GM12892 (cell line): Measurements from ENCODE around the gene LRIT1.
A peak's percentile ranks its signal among the peaks of the same experiment; 100 is the strongest.

Experiments used
- DNase-seq: peaks from one replicate; pipeline ENCODE4 v3.0.0; 2011; ENCODE audit not compliant: insufficient read length
- FAIRE-seq: peaks from 2 replicates; lab custom pipeline; 2011; peaks lifted over from hg19 to GRCh38; lab: Jason Lieb, UNC
- POLR2A ChIP-seq: IDR thresholded peaks from 2 replicates; pipeline ENCODE4 v1.6.1; 2011; ENCODE audit warnings: low read depth, low read length, control low read depth
- POLR2AphosphoS5 ChIP-seq: IDR thresholded peaks from 2 replicates; pipeline ENCODE4 v1.6.1; 2011; ENCODE audit warnings: low read depth, low read length, control low read depth
- TAF1 ChIP-seq: IDR thresholded peaks from 2 replicates; pipeline ENCODE4 v1.6.1; 2011; ENCODE audit warnings: low read depth, mild to moderate bottlenecking, control low read depth, low read length, borderline replicate concordance

The LRIT1 gene

DNA sequence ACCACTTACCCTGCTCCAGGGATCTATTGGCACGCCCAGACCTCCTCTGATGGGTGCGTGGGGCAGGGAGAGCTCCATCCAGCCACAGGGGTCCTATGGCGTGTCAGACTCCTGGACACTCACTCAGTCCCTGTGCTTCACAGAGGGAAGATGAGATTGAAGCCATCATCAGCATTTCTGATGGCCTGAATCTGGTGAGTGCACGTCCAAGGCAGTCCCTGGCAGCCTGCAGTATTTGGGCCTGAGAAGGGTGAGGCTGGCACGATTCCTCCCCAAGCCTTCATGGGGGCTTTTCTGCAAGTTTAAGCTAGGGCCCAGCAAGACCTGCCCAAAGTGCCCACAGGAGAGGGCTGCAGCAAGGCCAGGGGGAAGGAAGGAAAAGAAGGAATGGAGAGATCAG, 43.7 kb downstream of the LRIT1 start:
- TF ChIP-seq POLR2AphosphoS5 (no peak), POLR2A (no peak), TAF1 (no peak)
- DNase-seq: no peak
- FAIRE-seq: no peak

DNA sequence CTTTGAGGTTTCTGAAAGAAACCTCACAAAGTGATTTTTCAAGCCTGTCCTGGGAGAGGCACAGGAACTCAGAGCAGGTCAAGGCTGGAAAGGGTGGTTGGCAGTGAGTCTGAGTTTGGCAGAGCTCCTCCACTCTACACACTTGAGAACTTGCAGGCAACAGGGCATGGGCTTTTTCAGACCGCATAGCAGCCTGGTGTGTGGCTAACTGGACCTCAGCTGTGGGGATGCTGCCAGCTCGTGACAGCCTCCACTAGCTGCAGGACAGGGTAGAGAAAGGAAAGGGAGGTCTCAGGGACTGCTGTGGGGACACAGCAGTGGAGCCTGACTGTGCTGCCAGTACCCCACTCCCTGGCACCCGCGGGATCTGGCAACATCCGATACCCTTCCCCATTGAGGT, 44.4 kb downstream of the LRIT1 start:
- TF ChIP-seq POLR2A (no peak), TAF1 (no peak), POLR2AphosphoS5 (no peak)
- FAIRE-seq (no peak), DNase-seq (no peak)

DNA sequence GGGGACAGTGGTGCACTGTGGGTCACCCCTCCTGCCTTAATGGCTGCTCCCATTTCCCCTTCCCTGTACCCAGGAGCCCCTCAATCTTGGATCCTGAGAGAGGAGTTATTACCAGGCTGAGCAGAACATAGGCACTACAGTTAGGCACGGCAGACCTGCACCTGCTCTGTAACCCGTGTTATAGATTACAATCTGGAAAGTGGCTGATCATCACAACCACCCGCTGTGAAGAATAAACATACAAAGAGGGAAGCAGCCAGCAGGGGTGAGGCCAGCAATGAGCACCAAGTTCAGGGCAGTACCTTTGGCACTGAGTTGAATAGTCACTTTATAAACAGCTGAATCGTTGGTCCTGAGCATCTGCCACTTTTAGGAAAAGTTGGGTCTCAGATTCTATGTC, 45.3 kb downstream of the LRIT1 start:
- no peak for TF ChIP-seq POLR2A
- TF ChIP-seq POLR2AphosphoS5: no peak
- TF ChIP-seq TAF1: no peak
- DNase-seq: no peak

DNA sequence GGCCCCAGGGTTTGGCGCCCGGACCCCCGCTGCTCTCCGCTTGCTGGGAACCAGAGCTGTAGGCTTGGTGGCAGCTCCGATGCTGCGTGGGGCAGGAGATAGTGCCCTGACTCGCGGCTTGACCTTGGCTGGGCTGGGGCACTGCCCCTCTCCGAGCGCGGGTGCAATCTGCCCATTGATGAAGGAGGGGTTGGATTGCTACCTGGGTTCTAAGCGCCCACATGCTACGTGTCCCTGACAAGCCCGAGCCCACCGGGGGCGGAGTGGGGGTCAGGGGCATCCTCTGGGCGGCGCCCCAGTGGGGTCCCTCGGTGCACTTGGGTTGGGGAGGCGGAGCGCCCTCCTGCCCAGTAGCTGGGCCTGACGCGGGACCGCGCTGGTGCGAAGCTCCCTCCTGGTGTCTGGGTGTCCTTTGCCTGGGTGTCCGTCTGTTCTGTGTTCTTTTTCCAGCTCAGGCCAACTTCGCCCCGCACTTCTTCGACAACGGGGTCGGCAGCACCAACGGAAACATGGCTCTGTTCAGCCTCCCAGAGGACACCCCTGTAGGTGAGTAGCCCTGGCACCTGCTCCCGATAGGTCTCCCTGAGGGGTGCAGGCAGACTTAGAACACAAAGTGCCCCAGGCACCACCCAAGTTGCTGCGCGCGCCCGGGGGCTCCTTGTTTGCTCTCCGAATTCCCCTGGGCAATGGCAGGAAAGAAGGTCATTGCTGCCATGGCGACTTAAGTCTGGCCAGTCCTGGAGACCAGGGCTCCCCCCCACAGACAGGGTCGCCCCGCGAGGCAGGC, 46.1 kb downstream of the LRIT1 start:
- TF ChIP-seq POLR2AphosphoS5 (no peak), POLR2A (no peak), TAF1 (no peak)
- DNase-seq (no peak), FAIRE-seq (no peak)

More for the DNA sequence above, 45.3 kb downstream of the LRIT1 start:
- FAIRE-seq: no peak

DNA sequence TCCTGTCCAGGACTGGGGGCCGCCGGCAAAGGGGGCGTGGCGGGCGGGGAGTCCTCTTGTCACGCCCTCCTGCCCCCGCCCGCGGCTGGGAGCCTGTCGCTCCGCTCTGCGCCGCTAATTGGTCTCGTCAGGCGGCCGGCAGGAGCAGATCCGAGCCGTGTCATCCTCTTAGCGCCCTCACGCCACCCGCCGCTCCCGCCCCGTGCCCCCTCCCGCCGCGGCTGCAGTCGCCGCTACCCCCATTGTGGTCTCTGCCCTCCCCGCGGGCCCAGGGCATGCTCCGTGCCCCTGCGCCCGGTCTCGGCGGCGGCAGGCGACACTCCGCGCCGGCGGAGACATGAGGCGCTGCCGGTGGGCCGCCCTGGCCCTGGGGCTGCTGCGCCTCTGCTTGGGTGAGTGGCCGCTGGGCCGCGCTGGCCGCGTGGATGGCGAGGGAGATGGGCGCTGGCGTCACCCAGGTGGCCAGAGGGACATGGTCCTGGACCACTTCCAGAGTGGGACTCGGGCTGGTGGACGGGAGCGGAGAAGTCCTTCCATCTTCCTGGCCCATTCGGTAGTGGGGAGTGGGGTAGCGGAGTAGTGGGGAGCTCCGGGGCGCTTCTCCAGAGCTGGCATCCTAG, 46.8 kb downstream of the LRIT1 start, which contains the start of gene CDHR1:
CDHR1 (plus strand) TSS at position 114 of the 620 bp plus-strand sequence; CDS start at position 338, 224 bp downstream.
- FAIRE-seq: peak; percentile 30
- TF ChIP-seq POLR2A (no peak), TAF1 (no peak), POLR2AphosphoS5 (no peak)
- DNase-seq: peak; percentile 61

DNA sequence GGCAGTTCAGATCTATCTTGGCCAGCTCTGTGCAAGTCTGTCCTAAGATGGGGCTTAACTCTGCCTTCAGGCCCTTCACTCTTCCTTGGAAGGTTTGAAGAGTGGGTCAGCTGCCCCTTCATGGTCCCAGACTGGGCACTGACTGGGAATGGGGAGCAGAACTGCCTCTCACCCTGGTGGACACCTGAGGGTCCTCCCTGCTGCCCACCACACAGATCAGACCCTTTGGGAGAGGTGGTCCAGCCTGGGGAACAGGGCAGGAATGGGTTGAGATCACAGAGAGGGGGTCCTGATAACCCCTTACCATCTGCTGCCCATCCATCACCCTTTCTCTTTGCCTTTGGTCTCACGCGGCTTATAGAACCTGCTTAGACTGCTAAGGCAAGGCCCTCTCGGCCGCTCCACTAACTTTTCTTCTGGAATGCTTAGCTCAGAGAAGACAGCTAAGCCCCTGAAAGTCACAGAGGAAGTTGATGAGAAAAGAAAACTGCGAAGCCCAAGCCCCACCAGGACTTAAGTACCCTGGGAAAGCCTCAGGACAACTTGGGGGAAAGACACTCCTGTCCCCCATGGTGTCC, 47.4 kb downstream of the LRIT1 start:
- TF ChIP-seq POLR2AphosphoS5: no peak
- no peak for TF ChIP-seq TAF1
- TF ChIP-seq POLR2A: no peak
- DNase-seq: no peak
- peak; percentile 48 for FAIRE-seq

DNA sequence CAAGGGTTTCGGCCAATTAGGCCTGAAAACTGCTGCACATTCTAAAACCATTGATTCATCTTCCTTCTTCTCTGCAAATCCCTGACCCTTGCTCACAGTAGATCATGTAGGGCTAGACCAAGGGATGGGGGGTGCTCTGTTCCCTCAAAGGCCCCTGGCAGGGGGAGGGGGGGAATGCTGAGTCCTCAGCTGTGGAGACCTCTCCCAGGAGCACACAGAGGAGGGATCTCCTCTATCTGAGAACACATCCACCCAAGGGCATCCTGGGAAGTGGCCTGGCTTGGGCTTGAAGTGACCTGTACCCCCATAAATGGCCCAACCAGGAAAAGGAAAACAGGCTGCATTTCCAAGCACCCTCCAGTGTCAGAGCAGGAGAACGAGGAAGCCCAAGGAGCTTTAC, 48.0 kb downstream of the LRIT1 start:
- no peak for FAIRE-seq
- DNase-seq: no peak
- TF ChIP-seq POLR2AphosphoS5 (no peak), TAF1 (no peak), POLR2A (no peak)

DNA sequence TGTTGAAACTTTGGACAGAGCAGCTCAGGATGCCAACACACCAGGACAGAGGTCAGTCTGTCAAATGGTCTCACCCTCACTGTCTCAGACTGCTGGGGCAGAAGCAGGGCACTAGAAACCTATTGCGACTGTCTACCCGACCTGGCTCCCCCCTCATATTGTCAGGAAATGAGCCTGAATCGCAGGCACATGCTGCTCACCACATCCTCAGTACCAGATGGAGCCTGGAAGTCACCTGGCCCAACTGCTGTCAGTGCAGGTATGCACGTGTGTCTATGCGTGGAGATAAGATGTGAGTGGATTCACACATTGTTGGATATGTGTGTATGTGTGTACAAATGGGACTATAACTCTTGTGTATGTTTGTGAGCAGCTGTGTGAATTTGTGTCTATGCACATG, 50.2 kb downstream of the LRIT1 start:
- TF ChIP-seq POLR2A (no peak), TAF1 (no peak), POLR2AphosphoS5 (no peak)
- FAIRE-seq (no peak), DNase-seq (no peak)

DNA sequence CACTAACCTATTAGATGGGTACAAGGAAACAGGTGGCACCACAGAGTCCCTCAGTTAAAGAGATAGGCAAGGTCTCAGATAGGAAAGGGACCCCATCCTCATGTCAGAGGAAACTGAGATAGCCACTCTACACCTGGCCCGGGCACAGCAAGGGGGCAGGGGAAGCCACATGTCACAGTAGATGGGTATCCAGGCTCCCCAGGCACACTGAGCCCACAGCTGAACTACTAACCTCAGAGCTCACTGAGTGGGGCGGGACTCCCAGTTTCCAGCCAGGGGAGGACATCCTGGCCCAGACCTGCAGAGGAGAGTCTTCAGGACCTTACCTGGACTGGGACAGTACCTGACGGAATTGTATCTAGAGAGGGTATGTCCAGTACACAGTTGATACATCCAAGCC, 50.7 kb downstream of the LRIT1 start:
- no peak for FAIRE-seq
- DNase-seq: no peak
- TF ChIP-seq POLR2A: no peak
- TF ChIP-seq POLR2AphosphoS5: no peak
- no peak for TF ChIP-seq TAF1

DNA sequence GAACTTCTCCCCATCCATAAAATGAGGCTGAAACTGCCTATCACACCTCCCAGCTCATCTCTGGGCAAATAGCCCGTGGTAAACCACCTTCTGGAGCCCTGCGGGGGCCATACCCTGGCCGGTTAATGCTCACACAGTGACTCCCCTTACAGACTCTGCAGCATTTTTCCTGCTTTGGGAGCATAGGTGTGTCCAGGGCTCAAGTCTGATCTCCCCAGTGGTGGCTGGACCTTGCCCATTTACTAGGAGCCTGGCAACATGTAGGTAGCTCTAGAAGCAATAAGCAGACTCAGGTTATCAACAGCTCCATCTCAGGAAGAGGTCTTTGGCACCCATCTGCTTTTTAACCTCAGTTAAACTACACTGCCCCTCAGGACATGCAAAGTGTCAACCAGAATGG, 52.5 kb downstream of the LRIT1 start:
- FAIRE-seq: no peak
- DNase-seq: no peak

DNA sequence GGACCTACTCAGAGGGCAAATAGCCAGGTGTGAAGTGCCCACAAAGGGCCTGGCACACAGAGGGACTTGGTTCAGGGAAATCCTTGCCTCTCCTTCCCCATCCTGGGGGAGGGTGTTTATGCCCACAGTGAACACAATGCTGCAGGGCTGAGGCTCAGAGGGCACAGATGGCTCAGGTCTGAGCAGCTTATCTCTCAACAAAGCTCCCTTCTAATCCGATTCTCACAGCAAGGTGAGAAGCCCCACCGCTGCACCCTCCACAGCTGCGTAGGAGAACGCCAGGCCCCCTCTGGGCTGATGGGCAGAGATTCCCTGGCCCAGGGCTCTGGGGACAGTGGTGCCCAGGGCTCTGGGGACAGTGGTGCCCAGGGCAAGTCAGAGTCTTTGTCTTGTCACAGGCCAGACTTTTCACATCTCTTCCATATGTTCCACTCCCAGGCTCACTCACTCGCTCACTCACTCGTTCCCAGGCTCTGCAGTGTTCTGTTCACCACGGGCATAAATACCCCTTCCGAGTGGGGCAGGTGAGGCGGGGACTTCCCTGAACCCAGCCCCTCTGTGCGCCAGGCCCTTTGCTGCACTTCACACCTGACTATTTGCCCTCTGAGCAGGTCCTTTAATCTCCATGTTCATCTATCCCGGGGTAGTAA, 55.7 kb downstream of the LRIT1 start:
- no peak for FAIRE-seq
- no peak for TF ChIP-seq POLR2A
- DNase-seq: no peak

More for the DNA sequence above, 52.5 kb downstream of the LRIT1 start:
- TF ChIP-seq TAF1 (no peak), POLR2AphosphoS5 (no peak), POLR2A (no peak)

DNA sequence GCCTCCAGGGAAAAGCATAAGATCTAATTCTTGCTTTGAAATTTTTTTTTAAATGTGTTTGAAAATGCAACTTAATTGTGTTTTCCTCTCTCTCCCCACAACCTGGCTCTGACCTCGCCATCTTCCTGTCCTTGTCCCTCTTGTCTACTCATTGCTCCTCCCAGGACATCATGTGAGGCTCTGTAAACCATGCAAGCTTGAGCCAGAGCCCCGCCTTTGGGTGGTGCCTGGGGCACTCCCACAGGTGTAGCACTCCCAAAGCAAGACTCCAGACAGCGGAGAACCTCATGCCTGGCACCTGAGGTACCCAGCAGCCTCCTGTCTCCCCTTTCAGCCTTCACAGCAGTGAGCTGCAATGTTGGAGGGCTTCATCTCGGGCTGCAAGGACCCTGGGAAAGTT, 56.8 kb downstream of the LRIT1 start:
- FAIRE-seq: no peak

More for the DNA sequence above, 56.8 kb downstream of the LRIT1 start:
- TF ChIP-seq POLR2AphosphoS5 (no peak), TAF1 (no peak), POLR2A (no peak)
- no peak for DNase-seq
